Urothelium cell line (cell line): ENCODE data around the gene DGKA.

Experiments used
- DNase-seq: peaks from one replicate; pipeline ENCODE4 v3.0.0; 2011; ENCODE audit warnings: low spot score, mixed read lengths
- FAIRE-seq: peaks from 2 replicates; lab custom pipeline; 2011; peaks lifted over from hg19 to GRCh38; lab: Jason Lieb, UNC

The DGKA gene

DNA sequence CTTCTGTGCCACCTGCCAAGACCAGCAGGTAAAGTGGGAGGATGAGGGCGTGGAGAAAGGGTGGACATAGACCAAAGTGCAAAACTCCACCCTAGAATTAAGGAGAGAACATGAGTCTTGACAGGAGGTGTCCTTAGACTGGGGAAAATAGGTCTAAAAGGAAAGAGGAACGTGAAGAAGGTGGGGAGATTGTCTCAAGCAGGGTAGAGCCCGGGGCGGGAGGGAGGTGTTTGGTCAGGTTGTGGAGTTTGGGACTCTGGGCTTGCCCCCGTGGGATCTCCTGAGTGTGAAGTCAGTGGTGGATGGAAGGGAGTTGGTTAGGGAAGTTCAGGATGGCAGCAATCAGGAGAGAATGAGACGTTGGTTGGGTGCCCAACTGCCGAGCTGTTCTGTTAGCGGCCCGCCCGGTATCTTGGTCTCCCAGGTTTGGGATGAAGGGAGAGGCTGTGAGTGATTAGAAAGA is 386 bp downstream of the DGKA start:
- FAIRE-seq (no peak), DNase-seq (no peak)

DNA sequence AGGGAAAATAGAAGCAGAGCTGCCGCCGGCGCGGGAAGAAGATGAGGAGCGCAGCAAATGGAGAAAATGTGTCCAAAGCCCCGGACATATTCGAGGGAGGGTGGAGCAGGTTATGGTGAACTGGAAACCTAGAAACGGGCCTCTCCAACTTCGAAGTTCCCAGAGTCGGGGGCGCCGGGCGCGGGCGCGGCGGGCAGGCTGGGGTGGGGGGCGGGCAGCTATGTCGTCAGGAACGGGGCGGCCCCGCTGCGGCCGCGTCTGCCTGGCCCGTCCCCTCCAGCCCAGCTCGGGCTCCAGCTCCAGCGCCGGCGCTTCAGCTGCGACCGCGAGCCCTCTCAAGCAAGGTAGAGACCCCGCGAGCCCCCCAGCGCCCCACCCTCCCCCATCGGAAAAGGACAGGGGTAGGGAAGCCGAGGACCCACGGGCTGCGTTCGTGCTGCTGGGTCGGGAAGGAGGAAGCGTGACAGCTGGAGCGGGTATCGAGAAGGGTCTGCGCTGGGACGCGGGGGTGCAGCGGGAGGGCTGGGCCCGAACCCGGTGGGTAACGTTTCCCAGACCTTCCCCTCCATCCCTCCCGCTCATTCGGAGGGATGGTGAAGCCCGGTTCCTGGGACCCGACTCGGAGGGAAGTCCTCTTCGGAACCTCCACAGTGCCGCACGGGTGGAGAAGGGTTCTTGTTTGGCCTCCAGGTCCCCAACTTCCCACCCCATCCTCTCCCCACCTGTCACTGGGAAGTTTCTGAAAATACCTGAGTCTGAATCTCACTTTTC is 1.0 kb downstream of the DGKA start:
- DNase-seq, result peak; percentile 72
- FAIRE-seq, result no peak

DNA sequence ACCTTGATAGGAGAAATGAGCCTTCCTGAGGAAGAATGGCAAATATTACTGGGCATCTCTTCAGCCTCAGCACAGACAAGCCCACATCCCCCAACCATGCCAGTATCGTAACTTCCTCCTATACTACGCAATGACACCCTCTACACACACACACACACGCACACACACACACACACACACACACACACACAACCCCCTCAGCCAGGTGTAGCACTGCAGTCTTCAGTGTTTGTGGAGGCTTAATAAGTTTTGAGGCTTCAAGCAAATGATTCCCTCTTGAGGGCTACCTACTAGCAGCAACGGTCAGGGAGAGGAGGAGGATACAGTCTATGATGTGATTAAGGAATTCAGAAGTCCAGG is 1.6 kb downstream of the DGKA start:
- DNase-seq (peak; percentile 27), FAIRE-seq (no peak)

DNA sequence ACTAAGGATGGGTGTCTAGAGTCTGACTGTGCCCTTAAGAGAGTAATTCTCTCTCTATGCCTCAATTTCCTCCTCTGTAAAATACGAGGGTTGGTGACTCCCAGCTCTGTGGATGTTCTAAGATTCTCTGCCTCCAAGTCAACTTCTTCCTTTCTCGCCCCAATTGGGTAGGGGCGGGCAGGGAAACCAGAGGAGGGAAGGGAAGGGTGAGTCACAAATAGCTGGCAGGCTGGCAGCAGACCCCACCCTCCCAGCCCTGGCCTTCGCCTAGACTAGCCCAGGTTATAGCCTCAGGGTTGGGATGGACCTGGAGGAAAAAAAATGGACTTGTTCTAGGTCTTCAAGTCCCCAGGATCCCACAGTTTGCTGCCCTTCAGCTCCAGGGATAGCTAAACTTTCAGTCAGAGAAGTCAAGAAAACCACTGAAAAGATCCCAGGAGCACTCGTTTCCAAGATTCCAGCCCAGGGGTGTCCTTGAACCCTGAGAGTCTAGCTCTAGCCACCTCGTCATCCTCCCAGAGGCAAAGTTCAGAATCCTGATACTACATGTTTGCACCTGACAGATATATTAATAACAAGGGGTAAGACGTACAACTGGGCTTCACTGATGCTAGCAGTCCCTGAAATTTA is 2.3 kb downstream of the DGKA start:
- FAIRE-seq (no peak), DNase-seq (peak; percentile 80)

DNA sequence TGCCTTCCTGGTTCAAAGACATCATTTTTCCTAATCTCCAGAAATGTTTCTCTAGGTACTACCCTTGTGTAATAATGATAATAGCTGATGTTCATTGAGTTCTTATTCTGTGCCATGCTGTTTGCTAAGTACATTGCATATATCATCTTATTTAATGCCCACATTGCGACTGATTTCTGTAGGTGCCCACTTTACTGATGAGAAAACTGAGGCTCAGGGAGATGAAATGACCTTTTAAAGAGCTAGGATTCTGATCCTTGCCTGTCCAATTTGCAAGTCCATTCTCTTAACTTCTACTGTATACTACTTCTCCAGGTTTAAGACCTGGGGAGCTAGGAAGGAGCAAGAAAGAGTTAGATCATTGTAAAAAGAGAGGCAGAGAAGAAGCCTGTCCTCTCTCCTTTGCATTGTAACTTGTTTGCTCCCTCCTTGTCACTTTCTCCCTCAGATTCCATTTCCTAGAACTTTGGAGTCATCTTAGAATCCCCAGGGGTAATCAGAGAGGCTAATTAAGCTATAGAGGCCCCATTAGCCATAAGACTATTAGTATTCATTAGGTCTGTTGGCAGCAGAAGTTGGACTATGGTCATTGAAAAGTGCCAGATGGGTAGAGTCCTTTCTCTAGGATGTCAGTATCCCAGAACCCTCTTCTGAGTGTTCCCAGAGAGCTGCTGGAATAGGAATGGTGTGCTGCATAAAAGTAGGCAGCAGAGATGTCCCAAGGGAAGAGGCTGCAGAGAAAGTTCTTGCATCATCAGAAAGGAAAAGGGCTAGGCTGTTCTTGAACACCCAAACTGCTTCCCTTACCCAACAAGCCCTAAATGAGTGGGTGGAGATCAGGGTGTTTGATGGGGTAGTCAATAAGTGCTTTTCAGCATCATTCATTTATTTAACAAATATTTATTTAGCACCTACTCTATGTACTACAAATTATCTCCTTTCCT is 3.1 kb downstream of the DGKA start:
- no peak for FAIRE-seq

DNA sequence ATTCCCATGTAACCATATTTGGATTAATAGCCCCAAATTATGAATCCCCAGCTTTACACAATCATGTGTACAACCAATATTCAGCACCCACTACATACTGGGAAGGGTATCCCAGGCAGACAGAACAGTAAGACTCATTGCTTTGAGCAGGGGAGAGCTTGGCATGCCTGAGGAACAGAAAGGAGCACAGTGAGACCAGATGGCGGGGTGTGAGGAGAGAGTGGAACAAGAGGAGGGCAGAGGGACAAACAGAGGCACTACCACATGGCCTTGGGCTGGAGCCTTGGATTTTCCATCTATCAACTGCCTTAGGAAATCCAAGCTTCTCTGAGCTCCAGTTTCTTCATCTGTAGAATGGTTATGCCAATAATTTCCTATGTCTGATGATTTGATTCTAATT is 3.8 kb downstream of the DGKA start:
- no peak for DNase-seq
- FAIRE-seq, result no peak

More for the DNA sequence above, 3.1 kb downstream of the DGKA start:
- DNase-seq, result no peak

DNA sequence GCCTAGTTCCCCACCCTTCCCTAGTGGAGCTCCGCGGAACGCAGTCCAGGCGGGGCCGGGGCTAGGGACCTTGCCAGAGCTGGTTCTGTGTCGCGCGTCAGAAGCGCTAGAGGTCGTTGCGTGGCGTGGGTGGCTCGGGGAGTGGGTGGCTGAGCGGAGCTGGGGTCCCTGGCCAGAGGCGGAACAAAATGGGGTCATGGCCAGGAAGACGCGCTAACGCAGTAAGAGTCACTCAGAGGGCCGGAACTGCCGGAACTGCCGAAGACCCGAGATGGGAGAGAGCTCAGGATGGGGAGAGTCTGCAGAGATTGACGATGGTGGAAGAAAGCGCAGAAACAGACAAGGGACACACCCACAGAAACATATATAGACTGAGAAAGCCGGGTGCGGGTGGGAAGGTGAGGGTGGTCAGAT is 4.8 kb downstream of the DGKA start:
- no peak for DNase-seq
- no peak for FAIRE-seq

DNA sequence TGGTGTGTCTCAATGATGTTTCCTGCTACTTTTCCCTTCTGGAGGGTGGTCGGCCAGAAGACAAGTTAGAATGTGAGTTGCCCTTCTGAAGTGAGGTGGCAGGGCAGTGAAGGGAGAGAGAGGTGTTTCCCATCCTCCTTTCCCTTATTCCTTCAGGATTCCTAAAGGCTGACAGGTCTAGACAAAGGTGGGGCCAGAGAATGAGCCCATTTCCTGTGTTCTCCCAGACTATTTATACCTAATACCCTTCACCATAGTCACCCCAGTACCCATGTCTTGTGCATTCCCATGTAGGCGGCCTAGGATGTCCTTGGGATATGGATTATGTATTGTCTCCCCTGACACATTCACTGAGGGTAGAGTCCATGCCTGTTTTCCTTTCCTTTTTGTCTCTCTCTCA is 7.0 kb downstream of the DGKA start:
- FAIRE-seq (no peak), DNase-seq (no peak)

DNA sequence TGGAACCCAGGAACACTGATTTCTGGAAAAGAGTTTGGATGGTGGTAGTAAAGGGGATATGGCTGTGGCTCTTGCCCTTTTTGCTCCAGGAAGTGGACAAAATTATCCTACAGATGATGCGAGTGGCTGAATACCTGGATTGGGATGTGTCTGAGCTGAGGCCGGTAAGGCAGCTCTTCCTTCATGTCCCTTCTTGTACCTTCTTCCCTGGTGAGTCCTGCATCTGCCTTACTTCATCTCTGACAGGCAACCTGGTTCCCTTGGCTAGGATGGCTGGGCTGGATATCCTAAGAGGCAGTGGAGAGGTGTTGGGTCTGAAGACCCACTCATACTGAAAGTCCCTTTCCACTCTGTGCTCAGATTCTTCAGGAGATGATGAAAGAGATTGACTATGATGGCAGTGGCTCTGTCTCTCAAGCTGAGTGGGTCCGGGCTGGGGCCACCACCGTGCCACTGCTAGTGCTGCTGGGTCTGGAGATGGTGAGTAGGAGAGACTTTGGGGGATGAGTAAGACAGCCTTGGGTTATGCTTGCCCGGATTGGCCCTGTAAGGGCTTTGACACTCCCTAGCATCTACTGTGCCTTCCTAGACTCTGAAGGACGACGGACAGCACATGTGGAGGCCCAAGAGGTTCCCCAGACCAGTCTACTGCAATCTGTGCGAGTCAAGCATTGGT is 8.0 kb downstream of the DGKA start:
- DNase-seq (no peak), FAIRE-seq (no peak)

DNA sequence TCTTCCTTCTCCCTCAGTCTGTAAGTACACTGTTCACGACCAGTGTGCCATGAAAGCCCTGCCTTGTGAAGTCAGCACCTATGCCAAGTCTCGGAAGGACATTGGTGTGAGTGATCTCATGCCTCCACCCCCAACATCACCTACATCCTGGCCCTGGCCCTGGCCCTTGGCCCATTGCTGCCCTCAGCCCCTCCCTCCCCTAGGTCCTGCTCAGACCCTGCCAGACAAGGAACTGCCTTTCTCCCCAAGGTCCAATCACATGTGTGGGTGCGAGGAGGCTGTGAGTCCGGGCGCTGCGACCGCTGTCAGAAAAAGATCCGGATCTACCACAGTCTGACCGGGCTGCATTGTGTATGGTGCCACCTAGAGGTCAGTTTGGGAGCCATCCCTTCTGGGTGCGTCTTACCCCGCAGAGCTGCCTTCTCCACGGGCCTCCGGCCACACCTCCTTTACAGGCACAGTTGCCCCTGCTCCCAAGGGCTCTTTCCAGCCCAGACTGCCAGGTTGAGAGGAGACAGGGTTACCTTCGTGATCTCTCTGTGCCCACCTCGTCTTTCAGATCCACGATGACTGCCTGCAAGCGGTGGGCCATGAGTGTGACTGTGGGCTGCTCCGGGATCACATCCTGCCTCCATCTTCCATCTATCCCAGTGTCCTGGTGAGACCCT is 9.2 kb downstream of the DGKA start:
- FAIRE-seq (peak; percentile 53), DNase-seq (peak; percentile 90)

DNA sequence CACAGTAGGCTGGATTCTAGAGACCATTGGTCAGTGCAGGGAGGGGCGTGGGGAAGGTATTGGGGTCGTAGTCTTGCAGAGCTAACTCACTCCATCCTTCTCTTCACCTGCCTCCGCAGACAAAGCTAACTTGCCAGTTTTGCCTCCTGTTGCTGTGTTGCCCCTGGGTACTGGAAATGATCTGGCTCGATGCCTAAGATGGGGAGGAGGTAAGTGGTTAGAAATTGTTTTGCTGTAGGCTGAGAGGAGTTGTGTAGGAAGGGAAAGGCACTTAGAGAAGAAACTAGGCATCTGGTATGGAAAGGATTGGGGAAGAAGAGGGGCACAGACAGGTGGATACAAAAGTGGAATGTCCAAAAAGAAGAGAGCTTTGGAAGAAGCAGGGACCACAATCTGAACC is 11.1 kb downstream of the DGKA start:
- DNase-seq (no peak), FAIRE-seq (no peak)

DNA sequence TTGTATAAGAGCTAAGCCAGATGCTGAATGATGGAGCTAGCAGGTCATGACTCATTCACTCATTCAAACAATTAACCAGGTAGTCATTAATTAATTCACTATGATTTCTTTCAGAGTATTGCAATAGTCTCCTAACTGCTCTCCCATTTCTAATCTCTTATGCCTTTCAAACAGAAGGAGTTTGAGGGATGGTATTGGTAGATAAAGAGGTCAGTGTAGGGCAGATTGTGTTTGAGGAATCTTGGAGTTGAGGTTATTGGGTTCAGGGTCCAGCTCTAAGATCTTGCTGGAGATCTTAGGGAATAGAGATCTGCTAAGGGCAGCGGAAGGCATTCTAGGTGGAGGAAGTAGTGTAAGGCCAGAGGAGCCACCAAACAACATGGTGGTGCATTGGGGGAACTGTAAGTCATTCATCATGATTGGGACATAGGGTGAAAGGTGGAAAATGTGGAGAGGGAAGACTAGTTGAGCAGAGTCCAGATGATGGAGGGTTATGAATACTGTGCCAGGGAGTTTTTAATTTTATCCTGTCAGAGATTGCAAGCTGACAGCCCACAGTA is 11.7 kb downstream of the DGKA start:
- no peak for DNase-seq
- no peak for FAIRE-seq

DNA sequence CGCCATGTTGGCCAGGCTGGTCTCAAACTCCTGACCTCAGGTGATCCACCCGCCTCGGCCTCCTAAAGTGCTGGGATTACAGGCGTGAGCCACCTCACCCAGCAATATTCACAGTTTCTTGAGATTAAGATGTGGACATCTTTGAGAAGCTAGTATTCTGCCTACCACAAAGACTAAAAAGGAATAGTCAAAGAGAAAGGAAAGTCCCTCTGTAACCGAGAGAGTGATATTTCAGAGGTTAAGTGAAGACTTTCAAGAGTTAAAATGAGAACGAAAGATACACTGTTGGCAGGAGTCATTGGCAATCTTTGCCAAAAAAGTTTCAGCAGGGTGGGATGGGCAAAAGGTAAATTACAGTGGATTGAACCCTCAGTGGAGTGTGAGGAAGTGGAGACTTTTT is 15.6 kb downstream of the DGKA start:
- no peak for FAIRE-seq
- no peak for DNase-seq

DNA sequence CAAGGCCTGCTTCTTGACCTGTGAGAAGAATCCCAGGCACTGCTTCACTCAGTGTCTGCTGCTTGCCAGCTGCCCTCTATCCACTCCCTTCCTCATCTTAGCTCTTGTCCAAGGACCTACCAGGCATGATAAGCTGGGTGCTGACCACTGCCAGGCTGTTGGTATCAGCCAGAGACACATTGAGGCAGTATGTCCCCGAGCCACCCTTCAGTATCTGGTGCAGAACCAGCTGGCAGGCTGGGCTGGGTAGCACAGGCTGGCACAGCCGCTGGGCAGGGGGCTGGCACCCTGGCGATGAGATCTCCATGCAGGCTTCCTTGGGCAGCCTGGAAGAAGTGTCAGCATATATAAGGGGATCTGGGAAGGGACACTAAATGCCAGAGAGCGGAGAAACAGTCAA is 24.4 kb downstream of the DGKA start:
- no peak for FAIRE-seq
- no peak for DNase-seq

DNA sequence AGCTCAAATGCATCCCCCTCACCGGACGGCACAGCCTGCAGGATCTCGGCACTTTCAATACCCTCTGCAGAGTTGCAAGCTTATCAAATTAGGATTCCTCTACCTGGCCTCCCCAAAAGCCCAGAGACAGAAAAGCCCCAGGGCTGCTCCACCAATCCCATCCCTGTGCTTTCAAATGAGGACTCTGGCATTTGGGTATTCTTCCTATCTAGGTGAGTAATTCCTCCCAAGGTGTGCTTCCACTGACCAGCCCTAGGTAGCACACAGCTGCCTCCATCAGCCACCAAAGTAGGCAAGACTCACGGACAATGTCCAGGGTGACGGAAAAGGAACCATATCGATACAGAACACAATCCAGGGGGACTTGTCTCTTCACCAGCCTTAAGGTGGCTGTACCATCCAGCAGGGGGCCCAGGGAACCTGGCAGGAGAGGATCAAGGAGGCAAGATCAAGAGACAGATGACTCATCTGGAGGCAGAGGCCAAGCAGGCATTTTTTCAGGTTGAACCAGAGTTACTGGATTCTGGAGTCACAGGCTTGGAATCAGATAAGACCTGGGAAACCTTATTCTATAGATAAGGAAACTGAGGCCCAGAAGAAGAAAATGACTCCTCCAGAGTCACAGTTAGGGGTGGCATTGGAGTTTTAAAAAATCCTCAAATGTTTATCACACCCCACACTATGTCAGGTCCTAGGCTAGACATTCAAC is 25.0 kb downstream of the DGKA start:
- peak; percentile 79 for FAIRE-seq

DNA sequence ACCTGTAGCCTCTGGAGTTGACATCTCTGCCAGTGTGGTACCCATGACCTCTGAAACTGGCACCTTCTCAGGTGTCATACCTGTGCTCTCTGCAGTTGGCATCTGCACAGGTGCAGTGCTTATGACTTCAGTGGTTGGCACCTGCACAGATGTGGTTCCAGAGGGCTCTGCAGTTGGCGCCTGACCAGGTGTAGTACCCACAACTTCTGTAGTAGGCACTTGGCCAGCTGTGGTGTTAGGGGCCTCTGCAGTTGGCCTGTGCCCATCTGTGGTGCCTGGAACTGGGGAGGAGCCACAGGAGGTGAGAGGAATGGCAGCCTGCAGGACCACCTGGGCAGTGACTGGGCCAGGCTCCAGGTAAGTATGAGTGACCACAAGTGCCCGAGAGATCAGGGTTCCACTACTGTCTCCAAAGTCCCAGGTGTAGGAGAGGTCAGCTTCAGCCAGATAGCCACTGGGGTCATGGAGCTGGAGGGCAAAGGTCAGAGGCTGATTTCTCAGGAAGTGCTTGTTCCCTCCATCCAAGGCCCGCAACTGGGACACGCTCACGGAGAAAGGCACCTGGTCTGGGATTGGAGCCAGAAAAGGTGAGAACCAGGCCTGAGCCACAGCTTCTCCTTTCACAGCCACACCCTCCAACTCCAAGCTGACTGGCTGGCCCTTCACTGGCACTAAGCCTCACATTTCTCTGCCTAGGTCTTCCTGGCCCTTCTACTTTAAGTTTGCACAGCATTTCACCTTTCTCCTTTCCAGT is 26.3 kb downstream of the DGKA start:
- no peak for DNase-seq
- no peak for FAIRE-seq

More for the DNA sequence above, 25.0 kb downstream of the DGKA start:
- DNase-seq, result peak; percentile 89

DNA sequence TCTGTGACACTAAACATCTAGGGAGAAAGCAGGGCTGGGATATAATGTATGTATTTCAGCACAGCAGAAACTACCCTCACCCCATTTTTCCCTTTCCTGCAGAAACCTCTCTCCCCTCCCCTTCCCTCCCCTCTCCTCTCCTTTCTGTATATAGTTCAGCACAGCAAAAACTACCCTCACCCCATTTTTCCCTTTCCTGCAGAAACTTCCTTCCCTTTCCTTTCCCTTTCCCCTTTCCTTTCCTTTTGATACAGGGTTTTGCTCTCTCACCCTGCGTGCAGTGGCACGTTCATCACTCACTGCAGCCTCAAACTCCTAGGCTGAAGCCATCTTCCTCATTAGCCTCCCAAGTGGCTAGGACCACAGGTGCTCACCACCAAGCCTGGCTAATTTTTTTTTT is 32.8 kb downstream of the DGKA start:
- no peak for DNase-seq
- no peak for FAIRE-seq

DNA sequence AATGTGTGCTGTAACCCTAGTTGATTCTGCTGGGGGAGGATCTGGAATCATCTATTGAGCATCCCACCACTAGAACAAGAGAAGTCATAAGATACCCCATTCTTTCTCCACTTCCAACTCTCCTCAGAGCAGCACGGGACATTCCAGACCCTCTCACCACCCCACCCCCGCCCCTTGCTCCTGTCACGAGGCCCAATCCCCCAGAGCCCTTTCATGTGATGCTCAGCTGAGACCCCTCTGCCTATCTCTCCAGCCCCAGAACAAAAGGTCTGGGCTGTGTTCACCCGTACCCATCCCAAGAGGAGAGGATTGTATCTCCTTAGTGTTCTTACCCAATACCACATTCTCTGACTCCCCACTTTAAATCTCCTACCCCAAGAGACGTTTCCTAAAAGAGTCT is 34.3 kb downstream of the DGKA start:
- FAIRE-seq (no peak), DNase-seq (no peak)

DNA sequence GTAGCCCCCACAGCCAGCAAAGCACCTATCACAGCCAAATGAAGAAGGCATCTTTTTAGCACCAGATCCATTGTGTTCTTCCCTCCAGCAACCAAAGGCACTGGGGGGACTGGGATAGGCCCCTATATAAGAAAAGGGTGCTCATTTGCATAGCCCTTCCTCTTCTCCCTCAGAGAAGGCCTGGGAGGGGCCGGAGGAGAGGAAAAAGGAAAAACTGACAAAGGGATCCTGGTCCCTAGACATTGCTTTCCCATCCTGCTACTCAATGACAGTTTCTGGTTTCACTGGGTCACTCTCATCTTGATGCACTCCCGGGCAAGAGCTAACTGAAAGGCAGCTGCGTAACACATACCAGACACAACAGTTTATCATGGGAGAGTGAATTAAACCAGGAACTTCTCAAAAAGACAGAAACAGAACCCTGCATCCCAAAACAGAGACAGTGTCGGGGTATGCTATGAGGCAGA is 35.0 kb downstream of the DGKA start, which contains the start of gene PMEL:
PMEL (minus strand) TSS at position 102 of the 467 bp plus-strand sequence; CDS start at position 71, 31 bp downstream.
- DNase-seq, result no peak

More for the DNA sequence above, 35.0 kb downstream of the DGKA start, which contains the start of gene PMEL:
- no peak for FAIRE-seq
